T-cell (primary cell): ENCODE data around the gene HDHD5. TPM values are rescaled to one million over a fixed set of nuclear protein-coding genes. Genes with fewer than 3 reads are reported as not detected.

Source experiments
- ATAC-seq, 4 experiments: fragments of 200-7000 bp in 3 of 4; fragments of 150-1000 bp in 1 of 4; cut with Tn5 transposase; replicated peaks in 1 of 4; 1 replicate in 3 of 4; 2 replicates in 1 of 4; pipeline ENCODE4 v1.10.0; 2021; ENCODE audit warnings: moderate library complexity in 3 of 4, mild to moderate bottlenecking in 2 of 4, moderate number of reproducible peaks in 1 of 4
- CTCF ChIA-PET, 2 donors: fragments of 300-600 bp; sonication (Branson Sonifier 250); formaldehyde crosslinking; loops; one replicate each; lab custom pipeline; 2022; ENCODE audit warnings: antibody characterized with exemption in 2 of 2; lab: Charles Lee
- POLR2A ChIA-PET, 2 donors: fragments of 300-600 bp; sonication (Branson Sonifier 250); formaldehyde crosslinking; loops; one replicate each; lab custom pipeline; 2022; ENCODE audit warnings: antibody characterized with exemption in 2 of 2; lab: Charles Lee
- DNase-seq, 35 experiments: peaks; one replicate each; pipeline versions ENCODE4 v3.0.0 to v3.0.0-alpha.2; 2013 to 2023
- H3K27ac ChIP-seq: one replicate; pipeline ENCODE4 v1.5.1; 2013; ENCODE audit warnings: low read length
- H3K27me3 ChIP-seq, 2 experiments: replicated peaks in 1 of 2; 1 replicate in 1 of 2; 2 replicates in 1 of 2; pipeline versions ENCODE4 v1.6.1 to v1.7.0; 2013; ENCODE audit warnings: low read length in 1 of 2, mixed read lengths in 1 of 2; ENCODE audit not compliant: control insufficient read depth in 2 of 2, insufficient read depth in 2 of 2; ENCODE audit errors: extremely low read depth in 1 of 2
- H3K36me3 ChIP-seq, 2 donors: 1 replicate in 1 of 2; 2 replicates in 1 of 2; pipeline versions ENCODE4 v1.6.1 to v1.7.0; 2013; ENCODE audit warnings: low read length in 1 of 2; ENCODE audit not compliant: control insufficient read depth in 2 of 2, insufficient read depth in 1 of 2; ENCODE audit errors: extremely low read depth in 1 of 2
- H3K4me1 ChIP-seq, 2 experiments: 1 replicate in 1 of 2; 2 replicates in 1 of 2; pipeline versions ENCODE4 v1.6.1 to v1.7.0; 2013; ENCODE audit warnings: low read length in 2 of 2, mixed read lengths in 1 of 2; ENCODE audit not compliant: insufficient read depth in 2 of 2, control insufficient read depth in 1 of 2; ENCODE audit errors: extremely low read depth in 1 of 2
- H3K4me3 ChIP-seq, 2 donors: 1 replicate in 1 of 2; 2 replicates in 1 of 2; pipeline versions ENCODE4 v1.5.1 to v1.7.0; 2013; ENCODE audit warnings: mild to moderate bottlenecking in 2 of 2, low read length in 1 of 2, moderate library complexity in 1 of 2; ENCODE audit not compliant: control insufficient read depth in 1 of 2; ENCODE audit errors: extremely low read depth in 1 of 2
- H3K9me3 ChIP-seq: 2 replicates; pipeline ENCODE4 v1.7.0; 2013
- H3K27ac Mint-ChIP-seq, 2 donors: one replicate each; pipeline ENCODE4 v1.8.0; 2020 to 2021; ENCODE audit warnings: mild to moderate bottlenecking in 2 of 2, mixed read lengths in 2 of 2
- H3K27me3 Mint-ChIP-seq, 2 donors: one replicate each; pipeline ENCODE4 v1.8.0; 2021 to 2022; ENCODE audit warnings: mixed read lengths in 2 of 2
- H3K36me3 Mint-ChIP-seq: one replicate; pipeline ENCODE4 v1.8.0; 2021; ENCODE audit warnings: mixed read lengths
- H3K4me1 Mint-ChIP-seq, 3 donors: one replicate each; pipeline ENCODE4 v1.8.0; 2020 to 2022; ENCODE audit warnings: mixed read lengths in 3 of 3, mild to moderate bottlenecking in 1 of 3
- H3K4me3 Mint-ChIP-seq, 3 donors: one replicate each; pipeline ENCODE4 v1.8.0; 2020 to 2022; ENCODE audit warnings: mild to moderate bottlenecking in 3 of 3, mixed read lengths in 3 of 3, moderate library complexity in 3 of 3
- H3K9me3 Mint-ChIP-seq, 3 donors: one replicate each; pipeline ENCODE4 v1.8.0; 2020 to 2022; ENCODE audit warnings: mixed read lengths in 3 of 3
- WGBS: methylation state at CpG from one replicate; pipeline ENCODE4 v1.1.5; 2013; ENCODE audit warnings: missing lambda C conversion rate; ENCODE audit not compliant: insufficient coverage; 5-methylcytosine and 5-hydroxymethylcytosine counted together
- total RNA-seq, 35 experiments: library from RNA in 6 of 35; stranded (reverse) in 6 of 35; fragments of 120-200 nt in 1 of 35; gene quantifications; one replicate each; pipeline versions ENCODE4 v1.2.1 to v1.2.4 and lab custom pipeline; 2013 to 2026

Gene HDHD5
- total RNA-seq, 5 donors from 2014 or later (not counting 1 experiment from before 2014, with no cell fraction given) = 17.6 to 34.2 (median 30.1) TPM

DNA sequence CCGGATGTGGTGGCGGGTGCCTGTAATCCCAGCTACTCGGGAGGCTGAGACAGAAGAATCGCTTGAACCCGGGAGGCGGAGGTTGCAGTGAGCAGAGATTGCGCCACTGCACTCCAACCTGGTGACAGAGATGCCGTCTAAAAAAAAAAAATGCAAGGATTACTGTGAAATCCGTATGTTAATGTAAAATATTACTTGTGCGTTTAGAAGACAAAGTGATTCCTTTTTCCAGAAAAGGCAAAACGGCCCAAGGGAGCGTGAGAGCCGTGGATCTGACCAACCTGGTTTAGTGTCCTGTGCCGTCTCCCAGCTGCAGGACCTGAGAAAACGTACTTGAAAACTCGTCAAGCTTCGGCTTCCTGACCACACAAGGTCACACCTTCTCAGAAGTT is 905 bp downstream of the HDHD5 start:
- Histone ChIP-seq H3K36me3 (no peaks in the 10 kb centered on the region), H3K27ac (no peak overlapping the region), H3K9me3 (no peaks in the 10 kb centered on the region), H3K4me3 (peak overlapping the region; percentile 71 to 84), H3K27me3 (peaks cover 0 to 2% of the 10 kb centered on the region in 2 experiments), H3K4me1 (peaks cover 21 to 44% of the 10 kb centered on the region in 2 experiments)
- Mint-ChIP-seq H3K9me3 (no peaks in the 10 kb centered on the region), H3K4me3 (peak overlapping the region; percentile 80 to 83 (median 82)), H3K36me3 (peaks cover 3% of the 10 kb centered on the region), H3K27ac (peak overlapping the region in 1 of 2 donors; percentile 31), H3K4me1 (peaks cover 38 to 42% (median 39%) of the 10 kb centered on the region in 3 donors), H3K27me3 (no peaks in the 10 kb centered on the region)
- ATAC-seq (no peak), DNase-seq (no peak)
- CTCF ChIA-PET = interaction anchor here (0.6 to 1.0 kb wide), 2 partner anchors 13 to 50 kb away, joined by 3 read pairs; no protein-coding TSS in a partner anchor
- 57% methylated on average over 14 of the region's 17 CpGs for WGBS
- POLR2A ChIA-PET = no interaction called here

DNA sequence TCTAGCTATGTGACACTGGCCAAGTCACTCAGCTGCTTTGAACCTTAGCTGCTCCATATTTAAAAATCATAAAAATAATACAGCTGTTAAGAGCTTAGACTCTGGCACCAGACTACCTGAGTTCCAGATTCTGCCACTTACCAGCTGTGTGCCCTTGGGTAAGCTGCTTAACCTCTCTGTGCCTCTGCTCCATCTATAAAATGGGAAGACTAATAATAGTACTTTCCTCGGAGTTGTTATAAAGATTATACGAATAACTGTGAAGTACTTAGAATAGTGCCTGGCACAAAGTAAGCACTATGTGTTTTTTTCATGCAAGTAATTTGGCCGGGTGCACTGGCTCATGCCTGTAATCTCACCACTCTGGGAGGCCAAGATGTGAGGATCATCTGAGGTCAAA is 1.4 kb downstream of the HDHD5 start:
- Mint-ChIP-seq H3K4me1 (peaks cover 39 to 44% (median 39%) of the 10 kb centered on the region in 3 donors), H3K9me3 (no peaks in the 10 kb centered on the region), H3K27ac (peak overlapping the region in 1 of 2 donors; percentile 31), H3K36me3 (peaks cover 3% of the 10 kb centered on the region), H3K27me3 (no peaks in the 10 kb centered on the region), H3K4me3 (peak overlapping the region; percentile 80 to 83 (median 82))
- POLR2A ChIA-PET = no interaction called here
- no peak for DNase-seq
- H3K36me3 ChIP-seq = no peaks in the 10 kb centered on the region
- no peaks in the 10 kb centered on the region for H3K9me3 ChIP-seq
- H3K4me3 ChIP-seq = peak overlapping the region in 1 of 2 donors; percentile 71
- peaks cover 0 to 2% of the 10 kb centered on the region in 2 experiments for H3K27me3 ChIP-seq
- CTCF ChIA-PET = interaction anchor here (0.6 to 1.0 kb wide), 6 partner anchors 11 to 366 kb away, joined by 3 to 4 read pairs (median 3); no protein-coding TSS in a partner anchor
- H3K27ac ChIP-seq = no peak overlapping the region
- ATAC-seq = no peak
- WGBS = 100% methylated on average over 1 of the region's 3 CpGs
- H3K4me1 ChIP-seq = peaks cover 21 to 44% of the 10 kb centered on the region in 2 experiments

DNA sequence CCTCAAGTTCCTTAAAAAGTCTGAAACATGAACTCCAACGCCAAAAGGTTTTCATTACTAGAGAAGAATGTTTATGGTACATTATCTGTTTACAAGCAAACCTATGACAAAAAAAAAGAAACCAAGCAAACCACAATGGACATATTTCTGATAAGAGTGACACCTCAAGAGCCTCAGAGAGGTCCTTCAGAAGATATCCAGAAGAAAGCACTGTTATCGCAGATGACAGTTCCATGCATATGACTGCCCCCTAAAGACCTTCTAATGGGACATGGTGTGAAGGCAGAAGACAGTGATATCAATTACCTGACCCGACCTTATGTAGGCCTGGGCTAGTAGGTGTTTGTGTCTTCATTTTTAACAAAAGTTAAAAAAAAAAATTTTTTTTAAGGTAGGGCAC is 3.1 kb downstream of the HDHD5 start:
- Histone ChIP-seq H3K4me3 (no peak overlapping the region), H3K9me3 (no peaks in the 10 kb centered on the region), H3K4me1 (peaks cover 21 to 44% of the 10 kb centered on the region in 2 experiments), H3K36me3 (no peaks in the 10 kb centered on the region), H3K27ac (no peak overlapping the region), H3K27me3 (peaks cover 0 to 2% of the 10 kb centered on the region in 2 experiments)
- Mint-ChIP-seq H3K9me3 (no peaks in the 10 kb centered on the region), H3K4me3 (peak overlapping the region in 2 of 3 donors; percentile 13 to 44), H3K4me1 (peaks cover 48 to 52% (median 52%) of the 10 kb centered on the region in 3 donors), H3K36me3 (peaks cover 9% of the 10 kb centered on the region), H3K27ac (no peak overlapping the region), H3K27me3 (no peaks in the 10 kb centered on the region)
- ATAC-seq = no peak
- no CpG with 5 or more reads among the region's 3 CpGs for WGBS
- CTCF ChIA-PET = no interaction called here
- DNase-seq = no peak
- POLR2A ChIA-PET = no interaction called here

DNA sequence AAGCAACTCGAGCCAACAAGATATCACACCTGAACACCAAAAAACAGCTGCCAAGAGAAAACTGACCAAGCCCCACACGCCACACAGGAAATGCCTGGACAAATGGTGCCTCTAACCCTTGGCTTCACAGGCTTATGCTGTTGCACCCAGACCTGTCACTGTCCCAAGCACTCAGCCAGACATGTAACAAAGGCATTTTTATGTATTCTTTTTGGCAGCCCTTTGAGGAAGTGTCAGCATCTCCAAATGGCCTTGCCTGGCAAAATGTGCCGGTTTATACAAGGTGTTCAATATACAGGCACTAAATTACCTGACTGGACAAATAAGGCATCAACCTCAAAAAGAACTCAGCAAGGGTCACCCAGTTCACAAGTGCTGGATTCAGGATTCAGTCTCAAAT is 6.1 kb downstream of the HDHD5 start:
- WGBS = 87% methylated on average over 3 of the region's 3 CpGs
- CTCF ChIA-PET = no interaction called here
- POLR2A ChIA-PET = no interaction called here
- Histone ChIP-seq H3K4me1 (peaks cover 18 to 23% of the 10 kb centered on the region in 2 experiments), H3K4me3 (no peak overlapping the region), H3K27ac (no peak overlapping the region), H3K9me3 (no peaks in the 10 kb centered on the region), H3K36me3 (peaks cover 0 to 17% of the 10 kb centered on the region in 2 donors), H3K27me3 (no peaks in the 10 kb centered on the region)
- ATAC-seq (no peak), DNase-seq (no peak)
- Mint-ChIP-seq H3K27me3 (no peaks in the 10 kb centered on the region), H3K36me3 (peaks cover 9% of the 10 kb centered on the region), H3K4me3 (no peak overlapping the region), H3K9me3 (no peaks in the 10 kb centered on the region), H3K27ac (no peak overlapping the region), H3K4me1 (peaks cover 38 to 42% (median 41%) of the 10 kb centered on the region in 3 donors)

DNA sequence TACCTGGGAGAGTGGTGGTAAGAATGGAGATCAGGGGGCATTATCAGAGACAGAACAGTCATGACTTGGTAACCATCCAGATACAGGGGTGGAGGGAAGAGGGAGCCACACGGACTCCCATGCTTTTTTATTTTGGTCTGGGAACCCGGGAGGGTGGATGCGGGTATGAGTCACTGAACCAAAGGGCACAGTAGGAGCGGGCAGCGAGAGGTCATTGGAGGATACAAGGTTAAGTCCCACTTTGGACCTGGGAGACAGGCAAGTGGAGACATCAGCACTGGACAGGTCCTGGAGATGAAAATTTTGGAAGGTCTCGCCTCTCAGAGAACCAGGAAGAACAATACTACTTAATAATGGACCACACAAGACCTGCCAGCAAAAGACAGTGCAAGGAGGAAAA is 6.7 kb downstream of the HDHD5 start:
- no peaks in the 10 kb centered on the region for H3K9me3 Mint-ChIP-seq
- CTCF ChIA-PET = no interaction called here
- DNase-seq (no peak), ATAC-seq (no peak)
- Histone ChIP-seq H3K4me3 (no peak overlapping the region), H3K9me3 (no peaks in the 10 kb centered on the region), H3K27ac (no peak overlapping the region), H3K27me3 (no peaks in the 10 kb centered on the region), H3K36me3 (peaks cover 0 to 21% of the 10 kb centered on the region in 2 donors), H3K4me1 (peaks cover 13 to 16% of the 10 kb centered on the region in 2 experiments)
- peaks cover 35 to 37% (median 36%) of the 10 kb centered on the region in 3 donors for H3K4me1 Mint-ChIP-seq
- H3K4me3 Mint-ChIP-seq = no peak overlapping the region
- peaks cover 14% of the 10 kb centered on the region for H3K36me3 Mint-ChIP-seq
- H3K27ac Mint-ChIP-seq = no peak overlapping the region
- no peaks in the 10 kb centered on the region for H3K27me3 Mint-ChIP-seq
- WGBS = 100% methylated on average over 5 of the region's 6 CpGs
- POLR2A ChIA-PET = no interaction called here

DNA sequence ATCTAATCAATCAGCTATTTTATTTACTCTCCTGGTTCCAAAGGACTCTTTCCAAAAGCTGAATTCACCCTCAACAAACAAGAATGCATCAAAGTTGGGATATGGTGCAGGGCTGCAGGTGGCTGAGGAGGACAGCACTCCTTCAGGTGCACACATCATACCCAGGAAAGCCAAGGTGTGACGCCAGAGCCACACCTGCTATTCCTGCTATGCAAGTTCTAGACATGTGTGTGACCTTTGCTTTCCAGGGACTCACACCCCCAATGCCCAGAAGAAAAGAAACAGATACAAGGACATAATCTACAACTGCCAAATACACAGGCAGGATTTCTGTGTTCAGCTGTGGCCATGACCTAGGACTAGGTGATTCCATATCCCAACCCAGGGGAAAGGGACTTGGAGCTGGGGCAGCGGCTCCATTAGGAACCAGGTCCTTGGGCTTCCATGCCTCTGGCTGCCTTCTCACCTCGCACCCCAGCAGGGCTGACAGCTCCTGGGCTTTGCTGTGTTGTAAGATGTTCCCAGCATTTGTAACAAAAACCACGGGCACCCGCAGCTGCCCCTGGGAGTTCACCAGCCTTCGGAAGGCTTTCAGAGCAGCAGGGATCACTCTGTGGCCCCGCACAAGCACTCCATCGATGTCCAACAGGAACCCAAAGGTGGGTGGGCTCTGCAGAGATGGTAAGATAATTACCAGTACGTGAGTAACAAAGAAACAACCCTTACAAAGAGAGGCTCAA is 9.8 kb downstream of the HDHD5 start:
- POLR2A ChIA-PET = no interaction called here

More for the DNA sequence above, 9.8 kb downstream of the HDHD5 start:
- H3K4me1 ChIP-seq = peaks cover 0 to 4% of the 10 kb centered on the region in 2 experiments
- no peaks in the 10 kb centered on the region for H3K9me3 ChIP-seq
- Mint-ChIP-seq H3K27ac (no peak overlapping the region), H3K27me3 (no peaks in the 10 kb centered on the region), H3K4me3 (no peak overlapping the region), H3K9me3 (no peaks in the 10 kb centered on the region), H3K4me1 (peaks cover 11 to 20% (median 14%) of the 10 kb centered on the region in 3 donors), H3K36me3 (peaks cover 11% of the 10 kb centered on the region)
- no peak overlapping the region for H3K4me3 ChIP-seq
- H3K27ac ChIP-seq = no peak overlapping the region
- no peaks in the 10 kb centered on the region for H3K27me3 ChIP-seq
- H3K36me3 ChIP-seq = peaks cover 5 to 27% of the 10 kb centered on the region in 2 donors
- no peak for ATAC-seq
- DNase-seq = no peak
- 89% methylated on average over 3 of the region's 9 CpGs for WGBS
- CTCF ChIA-PET = no interaction called here
